Measurements from ENCODE around the gene SCAMP4. TPM values are rescaled to one million over a fixed set of nuclear protein-coding genes. Genes with fewer than 3 reads are reported as not detected.

The SCAMP4 gene
- total RNA-seq, 1 experiment from 2014 or later, result 69.0 TPM

DNA sequence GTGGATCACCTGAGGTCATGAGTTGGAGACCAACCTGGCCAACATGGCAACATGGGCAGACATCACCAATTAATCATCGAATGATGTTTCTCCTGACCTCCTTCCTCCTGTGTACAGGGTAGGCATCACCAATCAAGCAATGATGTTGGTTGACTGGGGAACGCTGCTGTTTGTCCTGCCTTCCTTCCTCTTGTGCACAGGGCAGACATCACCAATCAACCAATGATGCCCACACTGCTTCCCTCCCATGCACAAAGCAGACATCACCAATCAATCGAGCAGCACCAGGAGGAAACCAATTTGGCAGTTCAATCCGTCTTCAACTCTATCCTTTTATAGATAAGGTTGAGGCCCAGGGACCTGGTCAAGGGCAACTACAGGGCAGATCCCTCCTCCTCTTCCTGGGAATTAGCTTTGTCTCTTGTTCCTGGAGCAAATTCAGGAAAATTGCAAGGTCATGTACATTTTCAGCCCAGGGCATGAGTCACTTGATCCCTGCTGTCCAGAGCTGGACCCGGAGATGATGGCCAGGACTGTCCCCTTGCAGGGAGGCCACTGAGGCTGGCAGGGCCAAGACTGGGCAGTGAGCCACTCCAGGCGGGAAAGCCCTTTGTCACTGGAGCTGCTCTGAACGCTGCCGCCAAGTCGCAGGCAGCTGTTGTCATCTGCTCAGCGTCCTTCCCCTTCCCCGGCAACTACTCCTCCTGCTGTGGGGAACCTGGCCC is 30.4 kb downstream of the SCAMP4 start:
- Histone ChIP-seq H3K14ac (ENCODE audit: insufficient read depth, low read length) (no peak overlapping the region; the same call in 1 of the 2 replicates), H4K8ac (replicated peaks; ENCODE audit: insufficient read length, low read depth, low read length) (no peak overlapping the region), H2BK12ac (ENCODE audit: insufficient read length, low read depth, low read length) (no peak overlapping the region), H3K79me2 (ENCODE audit: insufficient read depth, low read length) (no peaks in the 10 kb centered on the region), H3K79me1 (ENCODE audit: insufficient read depth, low read depth, low read length, poor library complexity, severe bottlenecking) (no peaks in the 10 kb centered on the region), H2BK15ac (ENCODE audit: low read depth, low read length) (no peak overlapping the region), H4K20me1 (ENCODE audit: control insufficient read depth, insufficient read depth, insufficient read length) (no peaks in the 10 kb centered on the region), H3K27me3 (ENCODE audit: insufficient read depth, low read length) (no peaks in the 10 kb centered on the region), H3T11ph (ENCODE audit: low read length) (no peak overlapping the region), H3K9me3 (ENCODE audit: control insufficient read depth, low read depth, low read length) (no peaks in the 10 kb centered on the region), H3K4me2 (ENCODE audit: insufficient read depth, insufficient read length, low read length) (no peak overlapping the region), H3K4me1 (ENCODE audit: insufficient read depth, low read length) (no peaks in the 10 kb centered on the region), H2AFZ (ENCODE audit: low read length) (no peak overlapping the region), H2BK120ac (ENCODE audit: low read depth, low read length, poor library complexity, severe bottlenecking) (no peak overlapping the region), H4K91ac (ENCODE audit: insufficient read length, low read depth, low read length) (no peak overlapping the region), H3K27ac (ENCODE audit: insufficient read length, low read depth, low read length) (no peak overlapping the region), H3K9ac (ENCODE audit: extremely low read depth, insufficient read length, low read length) (no peak overlapping the region), H2AK5ac (ENCODE audit: insufficient read length, low read length) (no peak overlapping the region), H3K56ac (ENCODE audit: insufficient read length, low read depth, low read length) (no peak overlapping the region), H2BK5ac (ENCODE audit: insufficient read length, low read length) (no peak overlapping the region), H3K18ac (ENCODE audit: insufficient read length, low read depth, low read length) (no peak overlapping the region), H2BK20ac (ENCODE audit: low read depth, low read length, poor library complexity, severe bottlenecking) (no peak overlapping the region), H3K23me2 (ENCODE audit: insufficient read length, low read depth, low read length, poor library complexity, severe bottlenecking) (no peaks in the 10 kb centered on the region), H4K5ac (ENCODE audit: insufficient read length, low read depth, low read length) (no peak overlapping the region), H3K4ac (ENCODE audit: low read depth, low read length) (no peak overlapping the region), H3K23ac (ENCODE audit: insufficient read length, low read depth, low read length) (no peak overlapping the region)
- Mint-ChIP-seq H3K27me3 (ENCODE audit: low read depth) (peaks cover 19% of the 10 kb centered on the region), H3K4me1 (peaks cover 5 to 9% of the 10 kb centered on the region in 2 experiments), H3K36me3 (ENCODE audit: insufficient read depth in 1 of 3, low read depth in 3 of 3) (peaks cover 6 to 10% (median 10%) of the 10 kb centered on the region in 3 experiments; a peak in 6 of 7 replicates), H3K4me3 (peak overlapping the region in 1 of 2 experiments; percentile 18; a peak in 2 of 5 replicates), H3K9me3 (peaks cover 14% of the 10 kb centered on the region in 2 experiments), H3K27ac (peak overlapping the region in 1 of 3 experiments; percentile 28; a peak in 1 of 7 replicates)
- no peak for DNase-seq
- TF ChIP-seq, protein P1, sequence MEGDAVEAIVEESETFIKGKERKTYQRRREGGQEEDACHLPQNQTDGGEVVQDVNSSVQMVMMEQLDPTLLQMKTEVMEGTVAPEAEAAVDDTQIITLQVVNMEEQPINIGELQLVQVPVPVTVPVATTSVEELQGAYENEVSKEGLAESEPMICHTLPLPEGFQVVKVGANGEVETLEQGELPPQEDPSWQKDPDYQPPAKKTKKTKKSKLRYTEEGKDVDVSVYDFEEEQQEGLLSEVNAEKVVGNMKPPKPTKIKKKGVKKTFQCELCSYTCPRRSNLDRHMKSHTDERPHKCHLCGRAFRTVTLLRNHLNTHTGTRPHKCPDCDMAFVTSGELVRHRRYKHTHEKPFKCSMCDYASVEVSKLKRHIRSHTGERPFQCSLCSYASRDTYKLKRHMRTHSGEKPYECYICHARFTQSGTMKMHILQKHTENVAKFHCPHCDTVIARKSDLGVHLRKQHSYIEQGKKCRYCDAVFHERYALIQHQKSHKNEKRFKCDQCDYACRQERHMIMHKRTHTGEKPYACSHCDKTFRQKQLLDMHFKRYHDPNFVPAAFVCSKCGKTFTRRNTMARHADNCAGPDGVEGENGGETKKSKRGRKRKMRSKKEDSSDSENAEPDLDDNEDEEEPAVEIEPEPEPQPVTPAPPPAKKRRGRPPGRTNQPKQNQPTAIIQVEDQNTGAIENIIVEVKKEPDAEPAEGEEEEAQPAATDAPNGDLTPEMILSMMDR (conservative IDR thresholded peaks at IDR 0.05), result no peak
- WGBS (ENCODE audit: extremely low coverage, insufficient read length, low lambda C conversion rate), result no CpG with 5 or more reads among the region's 11 CpGs

All from H9 (cell line).